ENCODE results near the gene LNP1. TPM values are rescaled to one million over a fixed set of nuclear protein-coding genes. Genes with fewer than 3 reads are reported as not detected.

Gene LNP1
- total and polyA plus RNA-seq, 2 experiments from 2014 or later, result 1.1 to 4.3 TPM

DNA sequence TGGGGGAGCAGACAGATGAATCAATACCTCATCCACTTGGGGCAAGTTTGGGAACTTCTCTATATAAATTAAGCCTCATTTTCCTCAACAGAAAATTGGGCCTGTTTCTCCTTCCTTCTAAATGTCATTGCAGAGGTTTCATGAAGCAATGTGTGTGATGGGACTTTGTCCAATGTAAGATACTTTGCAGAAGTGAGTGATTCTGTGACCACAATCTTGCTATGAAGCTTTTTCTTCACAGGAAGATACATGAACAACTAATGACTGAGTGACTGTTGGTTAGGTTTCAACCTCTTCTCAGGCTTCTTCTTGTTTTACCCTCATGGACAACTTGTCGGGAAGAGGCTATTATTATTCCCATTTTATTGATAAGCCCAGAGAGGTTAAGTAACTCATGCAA lies 102.1 kb downstream of the LNP1 start:
- Histone ChIP-seq H3K4me3 (no peak overlapping the region), H2AFZ (no peak overlapping the region), H3K36me3 (replicated peaks; ENCODE audit: insufficient read depth, low read depth) (no peaks in the 10 kb centered on the region), H4K20me1 (ENCODE audit: insufficient read depth, poor library complexity, severe bottlenecking) (no peaks in the 10 kb centered on the region), H3K4me2 (no peak overlapping the region), H3K4me1 (ENCODE audit: insufficient read depth) (no peaks in the 10 kb centered on the region), H3K27ac (no peak overlapping the region), H3K79me2 (peaks cover 31% of the 10 kb centered on the region), H3K9me2 (replicated peaks; ENCODE audit: insufficient read depth) (no peaks in the 10 kb centered on the region), H3K9me3 (ENCODE audit: low read depth) (no peaks in the 10 kb centered on the region), H3K27me3 (no peaks in the 10 kb centered on the region)
- no peak for DNase-seq (ENCODE audit: low spot score)
- 96% methylated on average over 1 of the region's 1 CpG for WGBS (ENCODE audit: low lambda C conversion rate, missing lambda C conversion rate)
- TF ChIP-seq EZH2phosphoT487 (IDR thresholded peaks at IDR 0.05; ENCODE audit: low read depth, severe bottlenecking, unreplicated experiment) (no peak), EZH2 (IDR thresholded peaks at IDR 0.05; ENCODE audit: borderline replicate concordance) (no peak), CTCF (IDR thresholded peaks at IDR 0.05; ENCODE audit: poor library complexity) (no peak)

Other genes with a start within 250 kb of the LNP1 start
- gene TBC1D23, start 140.5 kb upstream of the LNP1 start, total RNA-seq, result 61.9 and 66.4 TPM in 2 replicates
- 27.1 and 28.7 TPM in 2 replicates for gene TBC1D23, start 140.5 kb upstream of the LNP1 start, polyA plus RNA-seq
- gene NIT2, start 66.8 kb upstream of the LNP1 start, total RNA-seq, result 45.2 and 55.7 TPM in 2 replicates
- 84.5 and 96.9 TPM in 2 replicates for gene NIT2, start 66.8 kb upstream of the LNP1 start, polyA plus RNA-seq
- gene TOMM70, start 450 bp upstream of the LNP1 start, total RNA-seq, result 65.6 and 75.7 TPM in 2 replicates
- 18.7 and 23.2 TPM in 2 replicates for gene TOMM70, start 450 bp upstream of the LNP1 start, polyA plus RNA-seq
- 70.7 and 82.6 TPM in 2 replicates for gene TMEM45A, start 91.1 kb downstream of the LNP1 start, total RNA-seq
- gene TMEM45A, start 91.1 kb downstream of the LNP1 start, polyA plus RNA-seq, result 80.0 and 88.0 TPM in 2 replicates
- 33.3 and 34.1 TPM in 2 replicates for gene ADGRG7, start 208.1 kb downstream of the LNP1 start, total RNA-seq
- 2.5 and 4.9 TPM in 2 replicates for gene ADGRG7, start 208.1 kb downstream of the LNP1 start, polyA plus RNA-seq

Data from hepatocyte (in vitro differentiated cells).